Neural progenitor cell (in vitro differentiated cells): ENCODE measurements around the gene CPS1.

Experiments
- CTCF ChIP-seq: fragments of 200-600 bp; sonication (generic); IDR thresholded peaks from 2 replicates; pipeline ENCODE4 v1.5.1; 2017; ENCODE audit warnings: antibody characterized with exemption, mild to moderate bottlenecking
- EZH2 ChIP-seq: fragments of 200-600 bp; sonication (generic); IDR thresholded peaks from 2 replicates; pipeline ENCODE4 v1.6.1; 2017; ENCODE audit warnings: antibody characterized with exemption, mild to moderate bottlenecking, moderate library complexity
- EZH2phosphoT487 ChIP-seq: fragments of 200-600 bp; sonication (generic); IDR thresholded peaks from 2 replicates; pipeline ENCODE4 v1.6.1; 2017; ENCODE audit warnings: antibody characterized with exemption

DNA sequence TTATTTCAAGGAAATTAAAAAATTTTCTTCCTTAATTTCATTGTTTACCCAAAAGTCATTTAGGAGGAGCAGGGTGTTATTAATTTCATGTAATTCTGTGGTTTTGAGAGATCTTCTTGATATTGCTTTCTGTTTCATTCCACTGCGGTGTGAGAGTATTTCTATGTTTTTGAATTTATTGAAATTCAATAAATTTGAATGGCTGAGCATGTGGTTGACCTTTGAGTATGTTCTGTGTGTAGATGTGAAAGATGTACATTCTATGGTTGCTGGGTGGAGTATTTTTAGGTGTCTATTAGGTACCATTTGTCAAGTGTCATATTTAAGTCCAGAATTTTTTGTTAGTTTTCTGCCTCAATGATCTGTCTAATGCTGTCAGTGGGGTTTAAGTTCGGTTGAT is 40.5 kb upstream of the CPS1 start:
- TF ChIP-seq CTCF (no peak), EZH2 (no peak), EZH2phosphoT487 (no peak)
